Renal cortical epithelial cell (primary cell): ENCODE data around the gene EFHD2. TPM values are rescaled to one million over a fixed set of nuclear protein-coding genes. Genes with fewer than 3 reads are reported as not detected.

Experiments
- DNase-seq: peaks from one replicate; pipeline ENCODE4 v3.0.0-alpha.2; 2011; ENCODE audit warnings: low read depth
- total RNA-seq: library from RNA; depleted of rRNA; stranded (reverse); fragments of >200 nt; gene quantifications from 2 replicates; pipeline ENCODE4 v1.2.3, GENCODE V29; 2014

Gene EFHD2
- total RNA-seq, 1 donor from 2014 or later: 27.8 TPM

- DNase-seq: no peak
Observed at GRCh38 chr1:15476927-15477326, 67.2 kb downstream of the EFHD2 start.

DNA sequence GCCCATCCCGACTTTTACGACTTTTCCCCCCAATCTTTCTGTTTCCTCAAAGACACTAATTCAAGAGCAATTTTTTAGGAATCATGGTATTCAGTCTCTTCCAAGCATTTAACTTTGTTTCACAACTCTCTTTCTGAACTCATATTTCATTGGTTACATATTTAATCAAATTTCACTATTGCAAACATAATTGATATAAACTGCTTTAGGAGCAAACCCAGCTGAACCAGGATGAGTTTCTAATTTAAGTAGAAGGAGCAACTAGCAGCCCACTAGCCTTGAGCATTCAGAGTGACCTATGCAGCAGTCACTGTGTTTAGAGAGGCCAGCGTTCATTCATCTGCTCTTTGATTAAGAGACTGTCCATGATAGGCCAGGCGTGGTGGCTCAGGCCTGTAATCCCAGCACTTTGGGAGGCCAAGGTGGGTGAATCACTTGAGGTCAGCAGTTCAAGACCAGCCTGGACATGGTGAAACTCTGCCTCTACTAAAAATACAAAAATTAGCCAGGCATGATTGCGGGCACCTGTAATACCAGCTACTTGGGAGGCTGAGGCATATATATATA lies 68.0 kb downstream of the EFHD2 start:
- no peak for DNase-seq

Other genes with a start within 250 kb of the EFHD2 start
- gene FHAD1, start 162.7 kb upstream of the EFHD2 start, total RNA-seq: 1.3 TPM in 1 of 2 replicates, not detected in the other
- gene CTRC, start 28.6 kb downstream of the EFHD2 start, total RNA-seq: not detected in 2 replicates
- gene CELA2A, start 46.8 kb downstream of the EFHD2 start, total RNA-seq: not detected in 2 replicates
- not detected in 2 replicates for gene CELA2B, start 66.2 kb downstream of the EFHD2 start, total RNA-seq
- 8.7 and 11.5 TPM in 2 replicates for gene CASP9, start 114.3 kb downstream of the EFHD2 start, total RNA-seq
- gene DNAJC16, start 117.0 kb downstream of the EFHD2 start, total RNA-seq: 9.2 and 25.7 TPM in 2 replicates
- gene AGMAT, start 175.2 kb downstream of the EFHD2 start, total RNA-seq: 0.99 and 5.6 TPM in 2 replicates
- 8.2 and 33.0 TPM in 2 replicates for gene DDI2, start 207.6 kb downstream of the EFHD2 start, total RNA-seq